ENCODE data around the gene TMEM35B.
"Not testable (repeated sequence)": the region's sequence is repeated elsewhere in the genome, so short reads cannot be mapped to it uniquely, and the experiment has no call there.

TMEM35B gene

GRCh38 chr1:34987018-34987417 is 1.9 kb upstream of the TMEM35B start:
- DNase-seq (ENCODE audit: low spot score in 2 of 2) (no peak), ATAC-seq (replicated peaks; ENCODE audit: extremely low read depth, poor library complexity, severe bottlenecking) (no peak)
- no peaks in the 10 kb centered on the region for H3K27me3 Mint-ChIP-seq
- H3K27ac Mint-ChIP-seq (ENCODE audit: low read depth): no peak overlapping the region
- H3K9me3 Mint-ChIP-seq: no peaks in the 10 kb centered on the region
- H3K36me3 Mint-ChIP-seq (ENCODE audit: insufficient read depth): peaks cover 23% of the 10 kb centered on the region
- H3K4me1 Mint-ChIP-seq: peaks cover 27% of the 10 kb centered on the region
- H3K4me3 Mint-ChIP-seq: no peak overlapping the region

GRCh38 chr1:34985609-34985904 is 410 bp upstream of the TMEM35B start:
- not testable (repeated sequence) for DNase-seq (ENCODE audit: low spot score in 2 of 2); H3K27me3 Mint-ChIP-seq; H3K9me3 Mint-ChIP-seq
- peak overlapping the region; percentile 92 for H3K27ac Mint-ChIP-seq (ENCODE audit: low read depth)
- ATAC-seq (replicated peaks; ENCODE audit: extremely low read depth, poor library complexity, severe bottlenecking): peak; percentile 20
- peak overlapping the region; percentile 97 for H3K4me3 Mint-ChIP-seq
- peaks cover 32% of the 10 kb centered on the region for H3K4me1 Mint-ChIP-seq
- H3K36me3 Mint-ChIP-seq (ENCODE audit: insufficient read depth): peaks cover 20% of the 10 kb centered on the region

- Mint-ChIP-seq H3K36me3 (ENCODE audit: insufficient read depth) (peaks cover 13% of the 10 kb centered on the region), H3K27ac (ENCODE audit: low read depth) (peak overlapping the region; percentile 92), H3K27me3 (no peaks in the 10 kb centered on the region), H3K4me3 (peak overlapping the region; percentile 97), H3K4me1 (peaks cover 32% of the 10 kb centered on the region), H3K9me3 (no peaks in the 10 kb centered on the region)
- peak; percentile 33 for ATAC-seq (replicated peaks; ENCODE audit: extremely low read depth, poor library complexity, severe bottlenecking)
- DNase-seq (ENCODE audit: low spot score in 2 of 2): no peak
Observed at GRCh38 chr1:34984435-34984792, 733 bp downstream of the TMEM35B start.

GRCh38 chr1:34983700-34984355 is 1.3 kb downstream of the TMEM35B start:
- DNase-seq (ENCODE audit: low spot score in 2 of 2): no peak
- peaks cover 32% of the 10 kb centered on the region for H3K4me1 Mint-ChIP-seq
- no peaks in the 10 kb centered on the region for H3K9me3 Mint-ChIP-seq
- peak overlapping the region; percentile 92 for H3K27ac Mint-ChIP-seq (ENCODE audit: low read depth)
- peak overlapping the region; percentile 97 for H3K4me3 Mint-ChIP-seq
- peaks cover 13% of the 10 kb centered on the region for H3K36me3 Mint-ChIP-seq (ENCODE audit: insufficient read depth)
- H3K27me3 Mint-ChIP-seq: no peaks in the 10 kb centered on the region
- ATAC-seq (replicated peaks; ENCODE audit: extremely low read depth, poor library complexity, severe bottlenecking): no peak

GRCh38 chr1:34982820-34983376 is 2.2 kb downstream of the TMEM35B start:
- Mint-ChIP-seq H3K4me1 (peaks cover 40% of the 10 kb centered on the region), H3K36me3 (ENCODE audit: insufficient read depth) (peaks cover 13% of the 10 kb centered on the region), H3K4me3 (peak overlapping the region; percentile 97), H3K27me3 (no peaks in the 10 kb centered on the region), H3K9me3 (no peaks in the 10 kb centered on the region), H3K27ac (ENCODE audit: low read depth) (no peak overlapping the region)
- no peak for DNase-seq (ENCODE audit: low spot score in 2 of 2)
- no peak for ATAC-seq (replicated peaks; ENCODE audit: extremely low read depth, poor library complexity, severe bottlenecking)

GRCh38 chr1:34980715-34981114 is 4.4 kb downstream of the TMEM35B start:
- H3K4me3 Mint-ChIP-seq: no peak overlapping the region
- H3K36me3 Mint-ChIP-seq (ENCODE audit: insufficient read depth): peaks cover 14% of the 10 kb centered on the region
- no peak overlapping the region for H3K27ac Mint-ChIP-seq (ENCODE audit: low read depth)
- H3K27me3 Mint-ChIP-seq: no peaks in the 10 kb centered on the region
- no peak for ATAC-seq (replicated peaks; ENCODE audit: extremely low read depth, poor library complexity, severe bottlenecking)
- peaks cover 37% of the 10 kb centered on the region for H3K4me1 Mint-ChIP-seq
- no peaks in the 10 kb centered on the region for H3K9me3 Mint-ChIP-seq
- no peak for DNase-seq (ENCODE audit: low spot score in 2 of 2)

- Mint-ChIP-seq H3K27ac (ENCODE audit: low read depth) (no peak overlapping the region), H3K4me1 (peaks cover 27% of the 10 kb centered on the region), H3K9me3 (no peaks in the 10 kb centered on the region), H3K4me3 (no peak overlapping the region), H3K36me3 (ENCODE audit: insufficient read depth) (peaks cover 8% of the 10 kb centered on the region), H3K27me3 (no peaks in the 10 kb centered on the region)
- no peak for DNase-seq (ENCODE audit: low spot score in 2 of 2)
- no peak for ATAC-seq (replicated peaks; ENCODE audit: extremely low read depth, poor library complexity, severe bottlenecking)
Observed at GRCh38 chr1:34978921-34979320, 6.2 kb downstream of the TMEM35B start.

GRCh38 chr1:34977858-34978257 is 7.3 kb downstream of the TMEM35B start:
- Mint-ChIP-seq H3K4me1 (peaks cover 17% of the 10 kb centered on the region), H3K27ac (ENCODE audit: low read depth) (no peak overlapping the region), H3K9me3 (no peaks in the 10 kb centered on the region), H3K4me3 (no peak overlapping the region), H3K27me3 (no peaks in the 10 kb centered on the region), H3K36me3 (ENCODE audit: insufficient read depth) (peaks cover 8% of the 10 kb centered on the region)
- DNase-seq (ENCODE audit: low spot score in 2 of 2): no peak
- no peak for ATAC-seq (replicated peaks; ENCODE audit: extremely low read depth, poor library complexity, severe bottlenecking)

- DNase-seq (ENCODE audit: low spot score in 2 of 2) (no peak), ATAC-seq (replicated peaks; ENCODE audit: extremely low read depth, poor library complexity, severe bottlenecking) (no peak)
- H3K4me3 Mint-ChIP-seq: no peak overlapping the region
- no peaks in the 10 kb centered on the region for H3K9me3 Mint-ChIP-seq
- peaks cover 18% of the 10 kb centered on the region for H3K4me1 Mint-ChIP-seq
- peaks cover 8% of the 10 kb centered on the region for H3K36me3 Mint-ChIP-seq (ENCODE audit: insufficient read depth)
- no peak overlapping the region for H3K27ac Mint-ChIP-seq (ENCODE audit: low read depth)
- H3K27me3 Mint-ChIP-seq: no peaks in the 10 kb centered on the region
Observed at GRCh38 chr1:34977210-34977471, 8.0 kb downstream of the TMEM35B start.

- Mint-ChIP-seq H3K36me3 (ENCODE audit: insufficient read depth) (peaks cover 8% of the 10 kb centered on the region), H3K9me3 (no peaks in the 10 kb centered on the region), H3K27ac (ENCODE audit: low read depth) (peak overlapping the region; percentile 2), H3K4me3 (no peak overlapping the region), H3K4me1 (peaks cover 22% of the 10 kb centered on the region), H3K27me3 (no peaks in the 10 kb centered on the region)
- ATAC-seq (replicated peaks; ENCODE audit: extremely low read depth, poor library complexity, severe bottlenecking) (no peak), DNase-seq (ENCODE audit: low spot score in 2 of 2) (no peak)
Observed at GRCh38 chr1:34976384-34977209, 8.6 kb downstream of the TMEM35B start.

- Mint-ChIP-seq H3K4me1 (peaks cover 18% of the 10 kb centered on the region), H3K9me3 (no peaks in the 10 kb centered on the region), H3K4me3 (no peak overlapping the region), H3K27ac (ENCODE audit: low read depth) (peak overlapping the region; percentile 2), H3K36me3 (ENCODE audit: insufficient read depth) (peaks cover 4% of the 10 kb centered on the region), H3K27me3 (no peaks in the 10 kb centered on the region)
- DNase-seq (ENCODE audit: low spot score in 2 of 2) (no peak), ATAC-seq (replicated peaks; ENCODE audit: extremely low read depth, poor library complexity, severe bottlenecking) (no peak)
Observed at GRCh38 chr1:34975771-34976170, 9.4 kb downstream of the TMEM35B start.

GRCh38 chr1:34975338-34975737 is 9.8 kb downstream of the TMEM35B start:
- H3K27me3 Mint-ChIP-seq: no peaks in the 10 kb centered on the region
- no peak overlapping the region for H3K4me3 Mint-ChIP-seq
- no peak for DNase-seq (ENCODE audit: low spot score in 2 of 2)
- no peaks in the 10 kb centered on the region for H3K9me3 Mint-ChIP-seq
- H3K27ac Mint-ChIP-seq (ENCODE audit: low read depth): peak overlapping the region; percentile 2
- peaks cover 17% of the 10 kb centered on the region for H3K4me1 Mint-ChIP-seq
- ATAC-seq (replicated peaks; ENCODE audit: extremely low read depth, poor library complexity, severe bottlenecking): no peak
- peaks cover 4% of the 10 kb centered on the region for H3K36me3 Mint-ChIP-seq (ENCODE audit: insufficient read depth)

- DNase-seq (ENCODE audit: low spot score in 2 of 2): no peak
- ATAC-seq (replicated peaks; ENCODE audit: extremely low read depth, poor library complexity, severe bottlenecking): no peak
- Mint-ChIP-seq H3K4me3 (no peak overlapping the region), H3K36me3 (ENCODE audit: insufficient read depth) (peaks cover 4% of the 10 kb centered on the region), H3K9me3 (no peaks in the 10 kb centered on the region), H3K4me1 (peaks cover 17% of the 10 kb centered on the region), H3K27me3 (no peaks in the 10 kb centered on the region), H3K27ac (ENCODE audit: low read depth) (no peak overlapping the region)
Observed at GRCh38 chr1:34974626-34975025, 10.5 kb downstream of the TMEM35B start.

Data from central memory CD8-positive, alpha-beta T cell (primary cell).